HL-60 (cell line): Measurements from ENCODE around the gene SLC9A1.
A peak's percentile ranks its signal among the peaks of the same experiment; 100 is the strongest.

Source experiments
- DNase-seq, 2 experiments: peaks; one replicate each; pipeline ENCODE4 v3.0.0-alpha.2; 2010 to 2020; ENCODE audit warnings: low read depth in 1 of 2, low spot score in 1 of 2
- H3K27ac ChIP-seq: fragments of 250-450 bp; sonication (Bioruptor Pico); replicated peaks from 2 replicates; pipeline ENCODE4 v1.5.1; 2020; ENCODE audit warnings: mild to moderate bottlenecking, moderate library complexity
- H3K27me3 ChIP-seq: fragments of 250-450 bp; sonication (Bioruptor Pico); 2 replicates; pipeline ENCODE4 v1.5.1; 2021; ENCODE audit warnings: mild to moderate bottlenecking, moderate library complexity; ENCODE audit not compliant: insufficient read depth, poor library complexity, severe bottlenecking
- H3K4me3 ChIP-seq: replicated peaks from 2 replicates; pipeline ENCODE4 v1.5.1; 2011; ENCODE audit warnings: mild to moderate bottlenecking, control low read depth, low read length; ENCODE audit not compliant: insufficient read depth
- CTCF ChIP-seq: IDR thresholded peaks from one replicate; pipeline ENCODE4 v1.5.1; 2011; ENCODE audit warnings: low read length, control low read depth, inconsistent platforms; ENCODE audit not compliant: insufficient read depth
- GABPA ChIP-seq: IDR thresholded peaks from 2 replicates; pipeline ENCODE4 v1.6.1; 2012; ENCODE audit warnings: low read depth
- POLR2AphosphoS5 ChIP-seq: IDR thresholded peaks from 2 replicates; pipeline ENCODE4 v1.6.1; 2012; ENCODE audit warnings: low read depth
- REST ChIP-seq: IDR thresholded peaks from 2 replicates; pipeline ENCODE4 v1.6.1; 2012; ENCODE audit warnings: low read depth; ENCODE audit not compliant: insufficient replicate concordance
- SPI1 ChIP-seq: IDR thresholded peaks from 2 replicates; pipeline ENCODE4 v1.6.1; 2012; ENCODE audit warnings: low read depth, mild to moderate bottlenecking, borderline replicate concordance

The SLC9A1 gene

GRCh38 chr1:27111626-27112573 lies 43.0 kb downstream of the SLC9A1 start:
- peak; percentile 99 for DNase-seq
- no peak overlapping the region for H3K4me3 ChIP-seq
- peak overlapping the region; percentile 46 for H3K27ac ChIP-seq
- TF ChIP-seq REST: no peak
- TF ChIP-seq CTCF: peak; percentile 21
- TF ChIP-seq SPI1: peak; percentile 74; the same call in 1 of the 2 replicates
- TF ChIP-seq POLR2AphosphoS5: peak; percentile 100
- peak; percentile 71; the same call in 1 of the 2 replicates for TF ChIP-seq GABPA
- no peaks in the 10 kb centered on the region for H3K27me3 ChIP-seq

- Histone ChIP-seq H3K27me3 (no peaks in the 10 kb centered on the region), H3K27ac (no peak overlapping the region), H3K4me3 (no peak overlapping the region)
- peak in 1 of 2 experiments; percentile 65 for DNase-seq
- no peak for TF ChIP-seq SPI1
- TF ChIP-seq CTCF: peak; percentile 32
- no peak for TF ChIP-seq POLR2AphosphoS5
Measured at GRCh38 chr1:27109103-27109822, 45.7 kb downstream of the SLC9A1 start.

GRCh38 chr1:27108588-27108987 lies 46.3 kb downstream of the SLC9A1 start:
- H3K4me3 ChIP-seq: no peak overlapping the region
- no peak for DNase-seq
- H3K27ac ChIP-seq: no peak overlapping the region
- no peaks in the 10 kb centered on the region for H3K27me3 ChIP-seq
- TF ChIP-seq POLR2AphosphoS5 (no peak), GABPA (no peak), REST (no peak), CTCF (no peak)
